Activated CD4-positive, CD25-positive, alpha-beta regulatory T cell treated with anti-CD3 and anti-CD28 coated beads, Interleukin-2, amount 50 U/mL, for 24 hours (primary cell): ENCODE measurements around the gene SLC1A1.

Experiments
- ATAC-seq, 2 donors: fragments of 150-1000 bp; cut with Tn5 transposase; one replicate each; pipeline ENCODE4 v1.10.0; 2021; ENCODE audit warnings: mild to moderate bottlenecking in 1 of 2, moderate library complexity in 1 of 2

SLC1A1 gene

DNA sequence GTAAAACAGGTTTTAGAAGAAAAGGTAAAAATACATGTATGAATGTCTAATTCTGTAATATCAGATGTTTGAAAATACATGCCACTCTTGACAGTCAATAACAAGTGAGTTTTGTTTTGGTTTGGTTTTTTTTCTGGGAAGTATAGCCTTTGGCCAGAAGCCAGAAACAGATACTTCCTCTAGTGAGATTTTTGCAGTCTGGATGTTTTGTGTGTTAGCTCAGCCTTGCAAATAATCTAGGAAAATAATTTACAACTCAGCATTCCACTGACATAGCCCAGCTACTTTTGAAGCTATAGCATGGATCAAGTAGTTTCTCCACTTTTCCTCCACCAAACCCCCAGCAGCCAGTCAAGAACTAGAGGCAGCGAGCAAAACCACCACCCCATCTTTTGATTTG is 56.7 kb downstream of the SLC1A1 start:
- no peak for ATAC-seq

DNA sequence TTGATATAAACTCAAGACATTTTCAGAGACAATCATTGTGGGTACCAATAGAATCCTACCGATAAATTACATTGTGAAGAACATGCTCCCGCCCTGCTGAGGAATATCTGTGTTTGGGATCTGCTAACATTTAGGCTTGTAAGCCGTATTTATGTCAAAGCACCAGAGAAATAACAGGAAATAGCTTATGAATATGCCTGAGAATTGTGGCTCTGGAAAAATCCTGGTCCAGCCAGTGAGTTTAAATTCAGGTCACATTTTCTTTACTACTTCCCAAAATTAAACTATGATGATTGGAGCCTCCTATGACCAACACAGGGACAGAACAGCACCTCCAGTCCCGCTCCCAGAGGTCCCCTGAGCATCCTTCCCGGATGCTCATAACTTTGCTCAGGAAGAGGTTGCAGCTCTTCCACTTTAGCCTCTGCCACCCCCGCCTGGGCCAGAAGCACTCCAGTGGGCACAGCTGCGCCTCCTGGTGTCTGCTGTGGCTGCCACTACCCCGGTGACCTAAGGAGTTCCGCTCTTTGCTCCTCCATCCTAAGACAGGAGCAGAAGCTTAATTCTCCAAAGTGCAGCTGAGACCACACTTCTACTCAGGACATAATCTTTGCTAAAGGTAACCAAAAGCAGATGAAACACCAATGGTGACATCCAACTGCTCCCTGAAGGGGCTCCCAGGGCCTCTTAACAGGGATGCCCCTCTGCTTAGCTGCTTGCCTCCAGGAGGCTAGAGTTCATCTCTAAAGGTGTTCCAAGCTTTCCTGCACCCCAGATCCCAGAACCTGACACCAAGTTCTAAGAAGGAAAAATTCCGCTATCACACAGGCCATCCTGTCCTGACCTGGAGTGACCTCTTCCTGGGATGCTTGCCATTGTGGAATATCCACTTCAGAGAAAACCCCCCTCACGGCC is 58.8 kb downstream of the SLC1A1 start:
- no peak for ATAC-seq

DNA sequence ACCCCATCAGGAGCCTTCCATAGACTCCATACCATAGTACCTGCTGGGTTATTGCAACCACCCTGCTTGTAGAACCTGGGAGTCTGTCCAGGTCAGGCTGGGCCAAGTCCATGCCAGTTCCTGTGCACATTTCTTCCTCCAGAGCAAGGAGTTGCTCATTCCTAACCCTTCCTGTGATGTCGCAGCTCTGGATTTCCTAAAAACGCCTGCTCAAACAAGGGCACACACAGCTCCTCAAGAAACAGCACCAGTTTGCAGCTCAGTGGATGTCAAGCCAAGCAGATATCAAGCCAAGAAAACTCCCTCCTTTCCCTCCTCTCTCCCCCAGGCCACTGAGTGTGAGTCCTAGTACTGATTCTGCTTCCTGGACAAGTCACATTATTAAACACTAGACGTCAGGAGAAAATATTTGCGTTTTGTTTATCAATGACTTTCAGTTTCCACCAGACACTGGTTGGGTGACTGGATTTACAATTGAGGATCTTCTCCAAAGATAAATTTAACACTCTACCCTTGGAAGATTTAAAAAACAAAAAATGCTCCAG is 59.6 kb downstream of the SLC1A1 start:
- no peak for ATAC-seq

DNA sequence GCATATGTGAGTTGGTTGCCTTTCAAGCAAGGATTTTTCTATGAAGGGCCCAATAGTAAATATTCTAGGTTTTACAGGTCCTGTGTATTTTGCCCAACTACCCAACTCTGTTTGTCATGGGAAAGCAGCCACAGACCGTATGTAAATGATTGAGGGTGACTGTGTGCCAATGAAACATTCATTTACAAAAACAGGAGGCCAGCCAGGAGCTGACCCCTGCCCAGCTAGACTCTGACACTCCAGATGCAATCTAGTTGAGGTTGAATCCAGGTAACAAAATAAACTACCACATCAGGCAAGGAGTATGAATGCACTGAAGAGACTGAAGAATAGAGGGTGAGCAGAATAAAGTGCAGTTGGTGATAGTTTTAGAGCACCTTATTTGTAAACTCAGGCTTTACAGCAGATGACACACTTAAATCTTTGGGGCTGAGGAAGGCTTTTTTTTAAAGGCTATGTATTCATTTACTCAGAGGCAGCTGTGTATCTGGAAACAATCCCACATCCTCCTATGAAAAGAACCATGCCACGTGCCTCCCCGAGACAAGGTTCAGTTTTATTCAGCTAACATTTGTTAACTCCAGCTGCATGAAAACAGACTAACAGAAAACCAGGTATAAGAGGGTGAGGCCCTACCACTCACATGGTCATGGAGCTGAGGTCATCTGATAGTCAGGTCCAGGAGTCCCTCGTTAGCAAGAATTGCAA is 60.7 kb downstream of the SLC1A1 start:
- ATAC-seq = no peak

DNA sequence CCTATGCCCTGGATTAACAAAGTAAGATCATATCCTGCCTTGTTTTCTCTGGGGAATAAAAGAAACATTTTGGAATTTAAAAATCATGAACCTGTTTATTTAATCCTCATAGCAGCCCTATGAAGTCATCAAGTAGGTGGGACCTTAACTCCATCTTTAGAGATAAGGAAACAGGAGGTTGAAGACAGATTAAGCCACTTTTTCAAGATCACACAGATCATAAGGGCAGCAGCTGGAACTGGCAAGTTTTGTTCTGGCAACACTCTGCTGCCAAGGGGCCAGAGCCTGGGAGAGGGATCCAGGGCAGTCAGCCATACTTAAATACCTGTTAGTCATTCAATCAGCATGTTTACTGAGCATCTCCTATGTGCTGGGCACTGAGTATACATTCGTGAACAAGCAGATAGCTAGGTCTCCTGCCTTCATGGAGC is 63.7 kb downstream of the SLC1A1 start:
- ATAC-seq = no peak

DNA sequence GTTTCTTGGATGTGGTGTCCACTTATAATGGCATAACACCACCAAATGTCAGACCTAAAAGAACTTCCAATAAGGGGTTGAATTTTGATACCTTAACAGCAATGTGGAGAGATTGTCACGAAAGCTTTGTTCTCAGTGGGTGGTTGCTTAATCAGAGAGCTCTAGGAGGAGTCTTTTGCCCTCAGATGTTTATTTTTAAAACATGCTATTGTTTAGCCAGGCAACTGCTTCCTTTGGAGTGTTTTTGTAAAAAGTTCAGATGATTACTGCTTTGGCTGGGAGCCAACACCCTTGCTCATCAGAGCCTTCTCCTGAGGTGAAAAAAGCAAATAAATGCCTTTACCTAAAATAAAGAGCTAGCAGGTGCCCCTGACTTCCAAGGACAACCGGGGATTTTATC is 65.0 kb downstream of the SLC1A1 start:
- ATAC-seq = no peak

DNA sequence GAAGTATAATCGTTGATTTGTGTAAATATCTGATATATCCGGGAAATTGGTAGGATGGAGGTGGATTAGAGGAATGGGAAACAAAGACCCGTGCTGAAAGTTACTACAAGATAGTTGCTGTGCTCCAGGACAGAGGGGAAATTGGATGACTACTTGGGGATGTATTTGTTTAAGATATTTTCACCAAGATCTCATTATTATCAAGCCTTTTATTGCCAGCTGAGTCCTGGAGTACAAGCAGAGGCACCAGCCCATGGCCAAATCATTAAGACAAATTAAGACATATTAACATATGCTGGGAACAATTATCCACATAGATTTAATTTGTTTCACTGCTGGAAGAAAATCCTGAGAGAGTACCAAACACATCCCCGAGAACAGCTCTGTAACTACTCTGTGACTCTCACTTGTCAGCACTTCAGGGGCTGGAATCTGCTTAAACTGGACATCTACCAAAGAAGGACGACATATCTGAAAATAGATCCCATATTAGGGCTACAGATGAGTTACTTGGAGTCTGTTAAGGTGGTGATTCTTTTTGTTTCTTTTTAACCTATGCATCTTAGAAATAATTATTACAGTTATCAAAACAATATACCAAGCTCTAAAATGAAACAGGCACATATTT is 68.2 kb downstream of the SLC1A1 start:
- ATAC-seq = no peak

DNA sequence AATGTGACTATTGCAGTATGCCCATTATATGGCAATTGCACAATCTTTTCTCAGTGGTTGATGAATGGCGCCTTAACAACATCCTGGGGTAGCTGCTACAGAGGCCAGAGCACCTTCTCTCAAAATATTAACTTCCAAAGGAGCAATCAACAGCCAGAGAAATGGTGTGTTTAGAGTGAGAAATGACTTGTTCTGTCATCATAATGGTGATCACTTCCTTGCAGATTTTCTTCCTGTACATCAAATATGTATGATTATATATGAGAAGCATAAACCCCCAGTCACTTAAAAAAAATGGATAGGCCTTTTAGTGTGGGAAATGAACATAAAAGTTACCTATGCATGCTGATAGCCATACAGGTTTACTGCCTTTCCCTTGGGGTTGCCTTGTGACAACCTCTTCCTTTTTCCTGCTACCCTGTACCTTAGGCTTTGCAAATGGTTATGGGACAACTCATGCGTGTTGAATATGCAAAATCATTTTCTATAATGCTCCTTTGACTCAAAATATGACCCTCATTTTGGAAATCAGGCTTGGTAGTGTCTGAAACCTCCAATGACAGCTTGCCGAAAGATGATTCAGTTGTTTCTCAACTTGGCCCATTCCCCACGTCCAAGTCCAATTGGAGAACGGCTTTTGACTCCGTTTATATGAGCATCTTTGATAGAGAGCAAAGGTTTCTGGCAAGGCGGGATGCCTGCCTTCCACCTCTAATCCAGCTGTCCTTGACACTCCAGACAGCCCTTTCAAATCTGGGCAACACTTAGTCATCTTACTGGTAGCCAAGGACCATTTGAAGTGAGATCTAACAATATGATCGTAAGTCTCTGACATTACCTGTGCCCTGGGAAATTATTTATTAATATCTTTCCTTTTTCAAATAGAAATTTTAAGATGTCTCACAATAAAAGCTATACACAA is 69.3 kb downstream of the SLC1A1 start:
- ATAC-seq = no peak

DNA sequence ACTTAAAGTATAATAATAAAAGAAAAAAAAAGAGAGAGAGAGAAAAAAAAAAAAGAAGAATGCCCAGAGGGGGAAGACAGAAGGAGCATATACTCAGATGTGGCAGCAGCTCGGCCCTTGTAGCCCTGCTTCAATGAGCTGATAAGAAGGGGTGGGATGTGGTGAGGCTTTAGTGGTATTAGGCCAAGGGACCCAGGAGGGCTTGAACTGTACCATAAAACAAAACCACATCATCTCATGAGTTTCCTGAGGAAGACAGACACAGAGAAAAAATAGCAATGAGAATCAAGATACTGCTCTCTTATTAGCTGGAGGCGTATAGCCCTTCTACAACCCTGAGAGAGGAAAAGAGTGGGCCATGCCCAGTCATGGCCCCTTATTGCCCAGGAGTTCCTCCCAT is 72.8 kb downstream of the SLC1A1 start:
- no peak for ATAC-seq

DNA sequence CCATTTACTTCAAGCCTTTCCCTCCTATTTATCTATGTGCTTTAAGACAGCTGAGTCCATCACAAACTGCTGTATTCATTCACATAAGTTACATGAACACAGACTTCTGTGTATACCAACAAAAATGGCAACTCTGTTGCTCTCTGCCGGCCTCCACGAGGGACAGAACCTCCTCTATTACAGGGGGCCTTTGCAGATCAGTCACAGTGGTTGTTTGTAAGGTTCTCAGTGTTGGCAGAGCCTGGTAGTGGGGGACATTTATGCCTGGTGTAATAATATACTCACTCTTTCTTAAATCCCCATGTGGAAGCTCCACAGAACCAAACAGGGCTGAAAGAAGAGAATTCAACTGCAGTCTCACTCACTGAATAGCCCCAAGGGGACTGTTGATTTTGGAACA is 76.5 kb downstream of the SLC1A1 start:
- no peak for ATAC-seq

DNA sequence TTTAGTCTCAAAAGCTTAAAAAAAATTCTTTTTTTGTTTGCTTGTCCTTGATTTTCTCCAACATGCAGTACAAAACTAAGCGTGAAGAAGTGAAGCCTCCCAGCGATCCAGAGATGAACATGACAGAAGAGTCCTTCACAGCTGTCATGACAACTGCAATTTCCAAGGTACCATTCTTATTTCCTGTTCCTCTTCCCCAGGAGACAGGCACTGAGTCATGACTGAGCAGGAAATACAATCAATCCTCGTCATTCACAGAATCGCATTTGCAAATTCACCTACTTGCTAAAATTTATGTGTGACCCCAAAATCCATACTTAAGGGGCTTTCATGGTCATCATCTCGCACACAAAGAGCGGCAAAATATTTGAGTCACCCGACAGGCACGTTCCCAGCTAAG is 77.3 kb downstream of the SLC1A1 start:
- ATAC-seq = no peak

DNA sequence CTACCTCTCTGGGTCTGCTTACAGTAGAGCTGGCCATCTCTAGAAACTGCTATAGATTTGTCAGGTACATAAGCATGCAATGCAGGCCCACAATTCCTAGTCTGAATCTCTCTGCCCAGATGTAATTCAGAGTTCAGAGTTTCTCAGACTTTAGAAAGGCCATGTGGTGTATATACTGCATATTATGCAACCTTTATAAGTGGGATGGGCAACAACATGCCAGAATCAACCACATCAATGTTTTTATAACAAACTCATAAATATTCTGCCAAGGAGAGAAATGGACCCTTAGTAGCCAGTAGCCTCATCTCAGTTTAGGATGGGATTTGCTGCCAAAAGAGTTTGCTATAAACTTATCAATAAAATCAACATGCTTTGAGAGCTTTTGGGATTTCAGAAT is 78.8 kb downstream of the SLC1A1 start:
- no peak for ATAC-seq

DNA sequence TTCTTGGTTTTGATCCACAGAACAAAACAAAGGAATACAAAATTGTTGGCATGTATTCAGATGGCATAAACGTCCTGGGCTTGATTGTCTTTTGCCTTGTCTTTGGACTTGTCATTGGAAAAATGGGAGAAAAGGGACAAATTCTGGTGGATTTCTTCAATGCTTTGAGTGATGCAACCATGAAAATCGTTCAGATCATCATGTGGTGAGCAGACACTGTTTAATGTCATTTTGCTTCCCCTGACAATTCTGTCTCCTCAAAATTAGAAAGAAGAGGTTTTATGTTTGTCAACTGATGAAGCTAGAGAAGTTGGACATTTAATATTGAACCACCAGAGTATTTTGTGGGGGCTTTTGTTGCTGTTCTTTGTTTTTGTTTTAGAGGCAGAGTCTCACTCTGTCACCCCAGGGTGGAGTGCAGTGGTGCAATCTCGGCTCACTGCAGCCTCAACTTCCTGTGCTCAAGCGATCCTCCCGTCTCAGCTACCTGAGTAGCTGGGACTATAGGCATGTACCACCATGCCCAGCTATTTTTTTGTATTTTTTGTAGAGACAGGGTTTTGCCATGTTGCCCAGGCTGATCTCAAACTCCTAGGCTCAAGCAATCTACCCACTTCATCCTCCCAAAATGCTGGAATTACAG is 82.0 kb downstream of the SLC1A1 start:
- no peak for ATAC-seq

DNA sequence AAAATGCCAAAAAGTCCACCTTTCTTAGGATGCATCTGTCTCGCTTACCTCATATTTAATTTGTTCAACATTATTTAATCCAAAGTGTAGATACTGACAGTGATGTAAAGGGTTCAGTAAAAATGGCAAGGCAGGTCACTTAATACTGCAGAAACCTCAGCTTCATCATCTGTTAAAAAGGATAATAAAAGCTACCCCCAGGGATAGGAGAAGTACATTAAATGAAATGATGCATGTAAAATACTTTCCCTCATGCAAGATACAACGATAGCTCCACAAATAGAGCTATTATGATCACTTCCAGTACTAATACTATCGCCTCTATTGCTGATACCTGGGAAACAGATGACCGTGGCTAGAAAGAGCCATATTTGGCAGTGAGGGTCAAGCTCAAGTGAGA is 82.9 kb downstream of the SLC1A1 start:
- no peak for ATAC-seq

DNA sequence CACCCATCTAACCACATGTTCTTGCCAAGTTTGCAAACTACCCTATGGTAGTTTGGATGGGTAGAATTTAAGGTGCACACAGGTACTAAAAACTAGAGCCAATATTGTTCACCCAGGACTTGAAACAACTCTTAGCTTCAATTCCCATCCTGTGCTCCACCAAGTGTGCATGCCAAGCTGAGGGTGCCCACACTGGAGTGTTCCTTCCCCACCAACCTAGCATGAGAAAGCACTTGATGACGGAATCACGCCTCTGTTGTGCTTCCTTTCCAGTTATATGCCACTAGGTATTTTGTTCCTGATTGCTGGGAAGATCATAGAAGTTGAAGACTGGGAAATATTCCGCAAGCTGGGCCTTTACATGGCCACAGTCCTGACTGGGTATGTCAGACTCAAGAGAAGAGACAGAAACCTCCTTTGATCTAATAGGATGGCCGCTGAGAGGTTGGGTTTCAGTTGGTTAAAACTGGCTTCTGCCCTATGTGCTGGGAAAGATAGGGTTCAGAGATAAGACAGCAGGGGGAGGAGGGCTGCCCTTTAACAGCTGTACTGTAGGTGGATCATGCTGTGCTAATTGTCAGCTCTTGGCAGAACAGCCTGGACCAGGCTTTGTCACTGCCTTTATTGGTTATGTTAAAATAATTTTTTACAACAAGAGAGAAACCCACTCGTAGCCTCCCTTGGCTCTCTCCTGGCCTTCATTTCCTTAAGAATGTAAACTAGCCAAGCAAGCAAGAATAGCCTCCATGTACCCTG is 83.5 kb downstream of the SLC1A1 start:
- no peak for ATAC-seq

DNA sequence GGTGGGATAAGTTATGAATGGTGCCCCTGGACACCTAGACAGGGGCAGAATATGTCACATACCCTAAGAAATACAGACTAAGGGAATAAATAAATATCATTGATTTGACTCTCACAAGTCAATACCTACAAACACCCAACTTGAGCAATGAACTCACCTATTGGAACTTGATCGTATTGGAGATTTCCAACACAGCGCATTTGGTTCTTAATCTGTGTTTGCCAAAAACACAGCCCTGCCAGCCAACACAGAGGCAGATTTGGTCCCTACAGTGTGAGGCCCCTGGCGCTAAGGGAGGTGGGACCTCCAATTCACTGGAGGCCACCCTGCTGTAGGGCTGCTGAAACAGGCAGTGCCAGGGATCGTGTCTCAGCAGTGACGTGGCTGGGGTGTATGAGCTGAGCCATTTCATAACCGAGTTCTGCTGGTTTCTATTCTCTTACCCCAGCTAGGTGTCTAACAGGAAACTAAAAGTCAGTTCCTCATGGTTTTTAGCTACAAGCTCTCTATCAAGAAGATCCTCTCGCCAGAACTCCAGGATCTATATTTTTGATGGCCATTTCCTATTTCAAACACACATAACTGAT is 84.5 kb downstream of the SLC1A1 start:
- peak in 1 of 2 donors; percentile 84 for ATAC-seq

DNA sequence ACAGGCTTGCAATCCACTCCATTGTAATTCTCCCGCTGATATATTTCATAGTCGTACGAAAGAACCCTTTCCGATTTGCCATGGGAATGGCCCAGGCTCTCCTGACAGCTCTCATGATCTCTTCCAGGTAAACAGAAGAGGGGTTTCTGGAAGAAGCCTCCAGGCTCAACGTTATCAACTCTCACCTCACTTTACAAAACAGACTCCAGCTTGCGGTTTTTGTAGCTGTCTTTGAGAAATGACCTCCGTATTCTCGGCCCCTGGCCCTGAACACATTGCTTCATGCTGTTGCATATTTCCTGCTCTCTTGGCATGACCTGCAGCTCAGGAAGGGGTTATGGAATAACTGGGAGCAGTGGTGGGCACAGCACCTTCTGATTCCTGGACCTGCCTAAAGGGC is 85.7 kb downstream of the SLC1A1 start:
- no peak for ATAC-seq

DNA sequence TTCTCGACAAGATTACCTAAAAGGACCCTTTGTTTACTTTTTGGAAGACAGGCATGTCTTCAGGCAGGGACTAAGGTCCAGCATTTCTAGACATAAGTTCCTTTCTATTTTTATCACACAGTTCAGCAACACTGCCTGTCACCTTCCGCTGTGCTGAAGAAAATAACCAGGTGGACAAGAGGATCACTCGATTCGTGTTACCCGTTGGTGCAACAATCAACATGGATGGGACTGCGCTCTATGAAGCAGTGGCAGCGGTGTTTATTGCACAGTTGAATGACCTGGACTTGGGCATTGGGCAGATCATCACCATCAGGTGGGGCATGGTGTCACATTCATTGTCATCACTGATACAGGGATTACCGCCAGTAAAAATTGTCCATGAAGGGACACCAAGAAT is 86.2 kb downstream of the SLC1A1 start:
- ATAC-seq = no peak

DNA sequence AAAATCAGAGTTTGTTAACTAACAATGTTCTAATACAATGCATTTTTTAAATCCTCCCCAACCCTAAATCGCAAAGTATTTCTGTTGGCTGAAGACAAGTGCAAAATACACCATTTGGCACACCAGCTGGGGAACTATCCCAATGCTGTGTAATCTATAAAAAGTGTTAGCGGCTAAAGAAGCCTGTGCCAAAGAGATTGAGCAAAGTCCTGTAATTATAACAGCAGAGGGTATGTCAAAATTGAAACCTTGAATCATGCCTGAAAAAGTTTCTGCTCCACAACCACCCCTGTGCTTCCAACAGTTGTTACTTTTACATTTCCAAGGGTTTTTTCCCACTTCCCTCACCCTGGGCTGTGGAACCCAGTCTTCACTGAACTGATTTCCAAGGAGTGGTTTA is 88.7 kb downstream of the SLC1A1 start:
- no peak for ATAC-seq

DNA sequence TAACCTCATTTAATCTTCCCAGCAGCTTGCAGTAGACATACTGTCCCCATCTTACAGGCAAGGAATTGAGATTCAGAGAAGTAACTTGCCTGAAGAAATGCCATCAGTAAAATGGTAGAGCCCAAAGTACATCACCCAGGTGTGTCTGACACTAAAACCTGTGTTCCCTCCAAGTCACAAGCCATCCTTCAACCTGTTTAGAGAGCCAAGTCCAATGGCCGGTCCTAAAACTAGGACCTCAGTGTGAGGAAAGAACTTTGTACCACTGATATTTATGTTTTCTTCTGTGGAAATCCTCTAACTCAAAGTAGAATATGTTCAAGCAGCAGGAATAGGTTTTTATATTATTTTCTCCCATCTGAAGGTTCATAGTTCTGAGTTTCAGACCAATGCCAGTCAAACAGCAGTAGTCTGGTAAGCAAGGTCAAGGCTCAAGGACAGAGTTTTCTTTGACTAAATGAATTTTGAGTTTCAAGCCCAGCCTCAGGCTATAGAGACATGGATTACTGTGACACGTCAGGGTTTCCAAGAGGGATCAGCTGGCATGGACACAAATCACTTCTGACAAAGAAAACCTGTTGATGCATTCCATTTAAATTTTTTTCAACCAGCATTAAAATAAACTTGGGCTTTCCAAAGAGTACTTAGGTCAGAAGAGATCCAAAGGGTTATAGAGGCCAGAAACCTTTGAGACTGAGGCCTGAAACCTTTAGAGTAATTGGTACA is 90.9 kb downstream of the SLC1A1 start:
- no peak for ATAC-seq
